Loucy (cell line): ENCODE data around the gene PKP3.

Experiments
- CTCF ChIP-seq: fragments of 200-600 bp; sonication (generic); conservative IDR thresholded peaks from 2 replicates; pipeline ENCODE4 v1.5.1; 2014; ENCODE audit warnings: mild to moderate bottlenecking, antibody characterized with exemption, low read length
- EZH2phosphoT487 ChIP-seq: fragments of 200-600 bp; IDR thresholded peaks from 2 replicates; pipeline ENCODE4 v1.6.1; 2018; ENCODE audit warnings: antibody characterized with exemption, mild to moderate bottlenecking, moderate library complexity, borderline replicate concordance

DNA sequence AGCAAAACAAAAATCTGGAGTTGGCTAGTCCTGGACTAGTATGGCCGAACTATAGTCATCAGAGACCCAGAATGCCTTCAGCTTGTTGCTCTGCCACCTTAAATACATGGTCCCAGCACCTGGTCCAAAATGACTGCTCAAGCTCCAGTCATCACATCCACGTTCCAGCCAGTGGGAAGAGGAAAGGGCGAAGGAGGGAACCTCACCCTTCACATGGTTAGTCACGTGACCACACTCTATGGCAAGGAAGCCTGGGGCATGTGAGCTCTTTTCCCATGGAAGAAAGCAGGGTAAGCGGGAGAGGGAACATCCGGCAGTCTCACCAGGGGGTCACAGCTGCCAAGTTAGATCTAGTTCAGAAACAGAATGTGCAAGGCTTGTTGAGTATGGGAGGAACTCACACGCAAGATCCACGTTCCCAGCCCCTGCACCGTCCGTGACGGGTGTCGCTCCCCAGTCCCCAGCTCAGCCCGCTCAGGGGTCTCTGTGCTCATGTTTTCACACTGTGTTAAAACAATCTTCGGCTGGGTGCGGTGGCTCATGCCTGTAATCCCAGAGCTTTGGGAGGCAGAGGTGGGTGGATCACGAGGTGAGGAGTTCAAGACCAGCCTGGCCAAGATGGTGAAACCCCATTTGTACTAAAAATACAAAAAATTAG, 49.7 kb downstream of the PKP3 start:
- TF ChIP-seq EZH2phosphoT487, result no peak
- TF ChIP-seq CTCF, result no peak
